Peyer's patch (tissue), 4 donors: Measurements from ENCODE around the gene KRT13. TPM values are rescaled to one million over a fixed set of nuclear protein-coding genes. Genes with fewer than 3 reads are reported as not detected.
A peak's percentile ranks its signal among the peaks of the same experiment; 100 is the strongest.

Experiments used
- DNase-seq, 3 donors: peaks; one replicate each; pipeline ENCODE4 v3.0.0-alpha.2; 2017 to 2019
- H3K27ac ChIP-seq, 4 donors: fragments of 200-600 bp; sonication (generic); one replicate each; pipeline ENCODE4 v1.5.1; 2016 to 2019
- H3K27me3 ChIP-seq, 2 donors: fragments of 200-600 bp; sonication (generic); one replicate each; pipeline ENCODE4 v1.5.1; 2019
- H3K36me3 ChIP-seq, 3 donors: fragments of 200-600 bp; sonication (generic); one replicate each; pipeline ENCODE4 v1.5.1; 2016 to 2019
- H3K4me1 ChIP-seq, 4 donors: fragments of 200-600 bp; sonication (generic); one replicate each; pipeline ENCODE4 v1.5.1; 2016 to 2019
- H3K4me3 ChIP-seq, 4 donors: fragments of 200-600 bp; sonication (generic); 1 replicate in 3 of 4; 2 replicates in 1 of 4; pipeline ENCODE4 v1.5.1; 2016 to 2019; ENCODE audit warnings: mild to moderate bottlenecking in 1 of 4
- H3K9me3 ChIP-seq, 4 donors: fragments of 200-600 bp; sonication (generic); one replicate each; pipeline ENCODE4 v1.5.1; 2016 to 2019; ENCODE audit warnings: mild to moderate bottlenecking in 1 of 4
- CTCF ChIP-seq, 6 experiments: fragments of 450-650 bp in 4 of 6; fragments of 200-600 bp in 2 of 6; sonication (generic) in 1 of 6; IDR thresholded peaks; one replicate each; pipeline ENCODE4 v1.5.1; 2017 to 2019; ENCODE audit warnings: antibody characterized with exemption in 6 of 6, mild to moderate bottlenecking in 3 of 6, moderate library complexity in 1 of 6
- POLR2A ChIP-seq, 2 donors: fragments of 450-650 bp; IDR thresholded peaks; one replicate each; pipeline ENCODE4 v1.5.1; 2017; ENCODE audit warnings: antibody characterized with exemption in 2 of 2, mild to moderate bottlenecking in 2 of 2, moderate library complexity in 2 of 2
- total RNA-seq, 4 donors: library from RNA; depleted of rRNA; stranded (reverse); fragments of >200 nt; gene quantifications; one replicate each; pipeline ENCODE4 v1.1.0, GENCODE V29; 2016

The KRT13 gene
- total RNA-seq, 4 donors from 2014 or later, result 2.5 TPM; not detected in 3

- H3K9me3 ChIP-seq, result no peaks in the 10 kb centered on the region
- TF ChIP-seq CTCF (IDR thresholded peaks at IDR 0.05), result no peak
- no peak for TF ChIP-seq POLR2A (IDR thresholded peaks at IDR 0.05)
- H3K36me3 ChIP-seq, result peaks cover 0 to 43% (median 0%) of the 10 kb centered on the region in 3 donors
- peak overlapping the region in 2 of 4 donors; percentile 69 to 70 for H3K4me3 ChIP-seq
- H3K4me1 ChIP-seq, result peaks cover 0 to 27% (median 0%) of the 10 kb centered on the region in 4 donors
- H3K27ac ChIP-seq, result peak overlapping the region in 3 of 4 donors; percentile 22 to 96 (median 95)
- H3K27me3 ChIP-seq, result peaks cover 0 to 4% of the 10 kb centered on the region in 2 donors
- DNase-seq, result no peak
These were observed 18.8 kb upstream of the KRT13 start for GRCh38 chr17:41524261-41524660.

GRCh38 chr17:41523787-41524186 is 18.4 kb upstream of the KRT13 start:
- DNase-seq, result peak in 2 of 3 donors; percentile 61 to 69
- TF ChIP-seq POLR2A (IDR thresholded peaks at IDR 0.05) (peak in 1 of 2 donors; percentile 7), CTCF (IDR thresholded peaks at IDR 0.05) (peak in 2 of 6 experiments; percentile 2 to 14)
- Histone ChIP-seq H3K27me3 (peaks cover 0 to 4% of the 10 kb centered on the region in 2 donors), H3K4me3 (peak overlapping the region in 2 of 4 donors; percentile 69 to 70), H3K27ac (peak overlapping the region in 3 of 4 donors; percentile 79 to 96 (median 95)), H3K36me3 (peaks cover 0 to 43% (median 0%) of the 10 kb centered on the region in 3 donors), H3K9me3 (no peaks in the 10 kb centered on the region), H3K4me1 (peaks cover 0 to 25% (median 0%) of the 10 kb centered on the region in 4 donors)

- peaks cover 0 to 43% (median 0%) of the 10 kb centered on the region in 3 donors for H3K36me3 ChIP-seq
- peak overlapping the region in 3 of 4 donors; percentile 79 to 96 (median 95) for H3K27ac ChIP-seq
- H3K27me3 ChIP-seq, result peaks cover 0 to 3% of the 10 kb centered on the region in 2 donors
- H3K9me3 ChIP-seq, result no peaks in the 10 kb centered on the region
- no peak for DNase-seq
- H3K4me3 ChIP-seq, result peak overlapping the region in 1 of 4 donors; percentile 70
- peaks cover 0 to 23% (median 0%) of the 10 kb centered on the region in 4 donors for H3K4me1 ChIP-seq
- no peak for TF ChIP-seq POLR2A (IDR thresholded peaks at IDR 0.05)
- no peak for TF ChIP-seq CTCF (IDR thresholded peaks at IDR 0.05)
These were observed 17.8 kb upstream of the KRT13 start for GRCh38 chr17:41523225-41523593.

- peak in 2 of 3 donors; percentile 70 to 77 for DNase-seq
- peaks cover 0 to 17% (median 0%) of the 10 kb centered on the region in 4 donors for H3K4me1 ChIP-seq
- H3K9me3 ChIP-seq, result no peaks in the 10 kb centered on the region
- TF ChIP-seq POLR2A (IDR thresholded peaks at IDR 0.05) (peak in 1 of 2 donors; percentile 38), CTCF (IDR thresholded peaks at IDR 0.05) (no peak)
- peak overlapping the region in 3 of 4 donors; percentile 79 to 96 (median 95) for H3K27ac ChIP-seq
- H3K4me3 ChIP-seq, result peak overlapping the region in 1 of 4 donors; percentile 70
- H3K27me3 ChIP-seq, result no peaks in the 10 kb centered on the region
- peaks cover 0 to 38% (median 0%) of the 10 kb centered on the region in 3 donors for H3K36me3 ChIP-seq
These were observed 17.2 kb upstream of the KRT13 start for GRCh38 chr17:41522301-41523224.

- H3K9me3 ChIP-seq, result no peaks in the 10 kb centered on the region
- peaks cover 0 to 29% (median 0%) of the 10 kb centered on the region in 3 donors for H3K36me3 ChIP-seq
- TF ChIP-seq CTCF (IDR thresholded peaks at IDR 0.05) (peak in 3 of 6 experiments; percentile 30 to 42 (median 38)), POLR2A (IDR thresholded peaks at IDR 0.05) (peak; percentile 40 to 77)
- H3K27ac ChIP-seq, result peak overlapping the region in 3 of 4 donors; percentile 79 to 96 (median 95)
- no peaks in the 10 kb centered on the region for H3K27me3 ChIP-seq
- H3K4me3 ChIP-seq, result peak overlapping the region in 1 of 4 donors; percentile 5
- H3K4me1 ChIP-seq, result peaks cover 0 to 15% (median 0%) of the 10 kb centered on the region in 4 donors
- DNase-seq, result peak in 2 of 3 donors; percentile 88 to 91
These were observed 16.3 kb upstream of the KRT13 start for GRCh38 chr17:41521574-41522261.
